ENCODE results near the gene SDF4. TPM values are rescaled to one million over a fixed set of nuclear protein-coding genes. Genes with fewer than 3 reads are reported as not detected.

The SDF4 gene
- total RNA-seq, 1 experiment from 2014 or later = 254 TPM

DNA sequence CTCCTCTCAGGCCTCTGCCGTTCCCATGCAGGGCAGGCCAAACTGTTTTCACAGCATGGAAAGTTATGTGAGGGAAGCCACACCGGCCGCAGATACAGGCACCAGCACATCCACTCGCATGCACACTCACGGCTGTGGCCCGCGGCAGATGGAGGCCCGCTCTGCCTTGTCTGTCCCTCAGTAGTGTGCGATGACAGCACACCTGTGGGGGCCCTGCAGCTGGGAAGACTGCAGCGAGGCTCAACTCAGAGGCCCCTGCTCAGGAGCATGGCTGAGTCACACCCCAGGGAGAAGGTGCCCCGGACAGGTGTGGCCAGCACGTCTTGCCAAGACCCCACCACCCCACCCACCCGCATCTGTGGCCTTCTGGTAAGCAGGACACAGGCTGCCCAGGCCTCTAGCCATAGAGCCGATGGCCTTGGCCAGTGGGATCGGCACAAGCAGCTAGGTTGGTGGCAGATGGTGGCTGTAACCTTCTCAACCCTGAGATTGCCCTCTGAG is 43.2 kb upstream of the SDF4 start:
- Histone ChIP-seq H3K27me3 (ENCODE audit: low read length) (no peaks in the 10 kb centered on the region), H3K9me3 (ENCODE audit: low read length) (no peaks in the 10 kb centered on the region), H2AFZ (ENCODE audit: low read length) (no peak overlapping the region), H3K36me3 (ENCODE audit: low read depth, low read length) (peaks cover 10% of the 10 kb centered on the region; the same call in 1 of the 2 replicates), H3K4me2 (ENCODE audit: low read length) (peak overlapping the region; percentile 99), H3K4me1 (ENCODE audit: insufficient read depth, low read length) (peaks cover 29% of the 10 kb centered on the region), H3K27ac (ENCODE audit: low read length) (no peak overlapping the region), H3K4me3 (ENCODE audit: low read length) (peak overlapping the region; percentile 96; the same call in 1 of the 2 replicates), H3F3A (ENCODE audit: low read length, unreplicated experiment) (peaks cover 3% of the 10 kb centered on the region), H3K9me2 (replicated peaks; ENCODE audit: low read length) (no peaks in the 10 kb centered on the region), H4K20me1 (ENCODE audit: low read length) (peaks cover 12% of the 10 kb centered on the region), H3K9ac (ENCODE audit: low read length) (no peak overlapping the region), H3K79me2 (ENCODE audit: low read length) (peaks cover 44% of the 10 kb centered on the region)
- intact Hi-C loops (cut with micrococcal nuclease) = no loop called here
- DNase-seq (no peak), ATAC-seq (no peak)
- no TSS peak for BruUV-seq (replicated peaks)
- ChIA-PET CTCF (no interaction called here), POLR2A (ENCODE audit: unreplicated experiment) (no interaction called here)
- no peak for TF ChIP-seq EZH2 (IDR thresholded peaks at IDR 0.05; ENCODE audit: low read length, unreplicated experiment)
- TF ChIP-seq CTCF (conservative IDR thresholded peaks at IDR 0.05; ENCODE audit: low read depth, low read length) = no peak
- TF ChIP-seq EZH2phosphoT487 (IDR thresholded peaks at IDR 0.05; ENCODE audit: borderline replicate concordance, low read length) = no peak

DNA sequence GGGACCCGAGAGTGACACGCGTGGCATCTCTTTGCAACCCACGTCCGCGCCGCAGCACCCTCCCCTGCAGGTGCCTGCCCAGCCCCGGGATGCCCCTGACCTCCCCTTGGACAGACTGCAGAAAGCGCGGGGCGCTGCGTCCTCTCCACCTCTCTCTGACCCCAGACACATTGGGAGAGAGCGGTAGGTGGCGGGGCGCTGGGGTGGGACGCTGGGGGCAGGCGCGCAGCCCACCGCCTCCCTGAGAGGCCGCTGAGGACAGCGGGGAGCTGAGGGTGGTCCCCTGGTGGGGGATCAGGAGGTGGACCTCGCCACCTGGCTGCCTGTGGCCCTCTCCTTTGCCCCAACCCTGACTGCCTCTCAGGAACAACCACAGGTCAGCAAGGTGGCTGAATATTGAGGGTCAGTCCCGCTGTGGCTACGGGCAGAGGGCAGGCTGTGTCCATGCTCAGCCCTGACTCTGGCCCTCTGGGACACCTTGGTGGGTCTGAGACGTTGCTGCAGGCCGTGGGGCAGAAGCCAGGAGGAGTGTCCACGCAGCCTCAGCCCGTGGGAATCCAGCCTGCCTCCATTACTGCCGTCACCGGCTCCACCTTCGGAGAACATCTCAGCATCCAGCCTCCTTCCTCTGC is 42.6 kb upstream of the SDF4 start:
- no peaks in the 10 kb centered on the region for H3K9me3 ChIP-seq (ENCODE audit: low read length)
- no peak for DNase-seq
- H2AFZ ChIP-seq (ENCODE audit: low read length) = peak overlapping the region; percentile 78
- CTCF ChIA-PET = interaction anchor here (0.6 kb wide), 1 partner anchor 43 kb away, joined by 5 read pairs; no protein-coding TSS in a partner anchor
- H3K9me2 ChIP-seq (replicated peaks; ENCODE audit: low read length) = no peaks in the 10 kb centered on the region
- no peaks in the 10 kb centered on the region for H3K27me3 ChIP-seq (ENCODE audit: low read length)
- peaks cover 13% of the 10 kb centered on the region; the same call in 1 of the 2 replicates for H3K36me3 ChIP-seq (ENCODE audit: low read depth, low read length)
- TF ChIP-seq CTCF (conservative IDR thresholded peaks at IDR 0.05; ENCODE audit: low read depth, low read length) (no peak), EZH2phosphoT487 (IDR thresholded peaks at IDR 0.05; ENCODE audit: borderline replicate concordance, low read length) (no peak), EZH2 (IDR thresholded peaks at IDR 0.05; ENCODE audit: low read length, unreplicated experiment) (no peak)
- no TSS peak for BruUV-seq (replicated peaks)
- no peak for ATAC-seq
- H3K4me3 ChIP-seq (ENCODE audit: low read length) = peak overlapping the region; percentile 96
- peaks cover 3% of the 10 kb centered on the region for H3F3A ChIP-seq (ENCODE audit: low read length, unreplicated experiment)
- POLR2A ChIA-PET (ENCODE audit: unreplicated experiment) = interaction anchor here (0.6 kb wide), 1 partner anchor 9 kb away, joined by 3 read pairs; no protein-coding TSS in a partner anchor
- H4K20me1 ChIP-seq (ENCODE audit: low read length) = peaks cover 12% of the 10 kb centered on the region
- H3K9ac ChIP-seq (ENCODE audit: low read length) = peak overlapping the region; percentile 98
- intact Hi-C loops (cut with micrococcal nuclease) = no loop called here
- peaks cover 29% of the 10 kb centered on the region for H3K4me1 ChIP-seq (ENCODE audit: insufficient read depth, low read length)
- peak overlapping the region; percentile 23; the same call in 1 of the 2 replicates for H3K27ac ChIP-seq (ENCODE audit: low read length)
- H3K79me2 ChIP-seq (ENCODE audit: low read length) = peaks cover 50% of the 10 kb centered on the region
- peak overlapping the region; percentile 99 for H3K4me2 ChIP-seq (ENCODE audit: low read length)

Measured in PC-3 (cell line).